Measurements from ENCODE around the gene METAP1D. TPM values are rescaled to one million over a fixed set of nuclear protein-coding genes. Genes with fewer than 3 reads are reported as not detected.

Gene METAP1D
- total RNA-seq, 1 experiment from 2014 or later, result 6.8 TPM

Other genes starting within 250 kb of the METAP1D start
- gene SLC25A12, start 105.7 kb upstream of the METAP1D start, total RNA-seq (2014; rRNA removed; shearing (Covaris generic)), result 25.1 and 32.3 TPM in 2 replicates
- 99.6 and 151 TPM in 2 replicates for gene HAT1, start 77.5 kb upstream of the METAP1D start, total RNA-seq (2014; rRNA removed; shearing (Covaris generic))
- 5.6 and 6.8 TPM in 2 replicates for gene DLX1, start 85.6 kb downstream of the METAP1D start, total RNA-seq (2014; rRNA removed; shearing (Covaris generic))
- gene DLX2, start 102.9 kb downstream of the METAP1D start, total RNA-seq (2014; rRNA removed; shearing (Covaris generic)), result 1.9 and 4.2 TPM in 2 replicates